ENCODE results near the gene UST.
"Not testable (repeated sequence)": the region's sequence is repeated elsewhere in the genome, so short reads cannot be mapped to it uniquely, and the experiment has no call there.

The UST gene

DNA sequence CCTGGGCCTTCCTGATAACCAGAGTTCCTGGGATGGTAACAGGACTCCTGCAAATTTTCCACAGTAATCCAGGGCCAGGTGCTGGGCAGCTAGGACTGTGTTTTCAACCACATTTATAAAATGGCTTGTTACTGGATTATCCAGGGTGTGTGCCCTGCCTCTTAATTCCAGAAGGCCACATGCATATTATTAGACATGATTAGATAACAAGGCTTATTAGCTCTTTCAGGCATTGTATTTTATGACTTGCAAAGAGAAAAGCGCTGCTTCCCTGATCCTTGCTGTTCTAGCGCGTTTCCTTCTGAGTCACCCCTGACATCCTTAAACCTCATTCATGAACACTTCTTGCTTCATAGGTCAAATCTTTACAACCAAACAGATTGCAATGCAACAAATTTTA is 208.6 kb downstream of the UST start:
- DNase-seq: no peak

DNA sequence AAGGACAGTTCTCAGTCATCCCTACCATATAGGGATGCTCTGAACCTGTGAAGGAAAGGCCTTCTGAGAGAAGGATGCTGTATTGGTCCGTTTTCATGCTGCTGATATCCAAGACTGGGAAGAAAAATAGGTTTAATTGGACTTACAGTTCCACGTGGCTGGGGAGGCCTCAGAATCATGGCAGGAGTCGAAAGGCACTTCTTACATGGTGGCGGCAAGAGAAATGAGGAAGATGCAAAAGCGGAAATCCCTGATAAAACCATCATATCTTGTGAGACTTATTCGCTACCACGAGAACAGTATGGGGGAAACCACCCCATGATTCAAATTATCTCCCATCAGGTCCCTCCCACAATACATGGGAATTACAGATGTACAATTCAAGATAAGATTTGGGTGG is 209.3 kb downstream of the UST start:
- not testable (repeated sequence) for DNase-seq

DNA sequence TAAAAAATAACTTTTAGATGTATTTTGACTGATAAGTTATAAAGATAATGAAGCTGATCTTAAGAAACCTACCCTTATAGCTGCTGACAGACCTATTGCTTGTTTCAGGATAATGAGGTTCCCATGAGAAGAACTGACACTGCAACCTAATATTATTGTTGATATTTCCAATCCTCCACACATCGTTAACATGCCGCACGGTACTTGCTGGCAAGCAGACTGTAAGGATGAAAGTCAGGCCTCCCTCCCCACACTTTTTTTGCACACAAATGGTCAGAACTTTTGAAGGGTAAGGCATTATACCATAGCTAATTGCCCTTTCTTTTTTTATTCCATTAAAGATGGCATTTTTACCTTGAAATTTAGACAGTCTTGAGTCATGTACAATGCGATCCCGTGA is 210.9 kb downstream of the UST start:
- DNase-seq: no peak

DNA sequence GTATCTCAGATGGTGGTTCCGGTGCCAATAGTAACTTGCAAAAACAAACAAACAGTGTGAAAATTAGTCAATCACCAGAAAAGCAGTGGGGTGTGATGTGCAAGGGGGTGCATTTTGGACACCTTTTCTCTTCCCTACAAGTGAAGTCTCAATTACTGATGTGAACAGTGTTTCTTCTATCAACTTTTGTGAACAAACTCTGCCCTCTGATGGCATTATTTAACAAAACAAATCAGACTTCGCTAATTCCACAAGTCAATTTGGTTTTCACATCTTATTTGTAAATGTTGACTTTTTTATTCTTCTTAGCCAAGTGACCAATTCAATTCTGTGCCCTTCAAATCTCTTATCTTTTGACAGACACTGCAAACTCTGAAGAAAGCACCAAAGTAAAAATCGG is 212.2 kb downstream of the UST start:
- DNase-seq: no peak

DNA sequence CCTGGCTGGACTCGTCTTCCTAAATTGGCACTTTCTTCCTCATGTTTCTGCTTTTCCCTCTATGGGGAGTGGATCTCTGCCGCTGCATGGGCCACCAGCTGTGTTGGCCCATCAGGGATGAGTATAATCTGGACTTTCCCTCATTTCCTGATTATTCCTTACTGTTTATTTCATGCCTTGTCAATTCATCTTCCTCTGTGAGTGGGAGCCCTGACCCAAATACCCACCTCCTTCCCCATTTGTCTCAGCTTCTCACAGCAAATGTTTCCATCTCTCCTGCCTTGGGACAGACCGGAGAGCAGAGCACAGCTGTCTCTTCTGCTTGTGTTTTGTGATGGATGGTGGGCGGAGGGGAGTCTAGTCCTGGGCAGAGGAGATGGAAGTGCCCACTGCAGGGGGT is 212.7 kb downstream of the UST start:
- DNase-seq: no peak

DNA sequence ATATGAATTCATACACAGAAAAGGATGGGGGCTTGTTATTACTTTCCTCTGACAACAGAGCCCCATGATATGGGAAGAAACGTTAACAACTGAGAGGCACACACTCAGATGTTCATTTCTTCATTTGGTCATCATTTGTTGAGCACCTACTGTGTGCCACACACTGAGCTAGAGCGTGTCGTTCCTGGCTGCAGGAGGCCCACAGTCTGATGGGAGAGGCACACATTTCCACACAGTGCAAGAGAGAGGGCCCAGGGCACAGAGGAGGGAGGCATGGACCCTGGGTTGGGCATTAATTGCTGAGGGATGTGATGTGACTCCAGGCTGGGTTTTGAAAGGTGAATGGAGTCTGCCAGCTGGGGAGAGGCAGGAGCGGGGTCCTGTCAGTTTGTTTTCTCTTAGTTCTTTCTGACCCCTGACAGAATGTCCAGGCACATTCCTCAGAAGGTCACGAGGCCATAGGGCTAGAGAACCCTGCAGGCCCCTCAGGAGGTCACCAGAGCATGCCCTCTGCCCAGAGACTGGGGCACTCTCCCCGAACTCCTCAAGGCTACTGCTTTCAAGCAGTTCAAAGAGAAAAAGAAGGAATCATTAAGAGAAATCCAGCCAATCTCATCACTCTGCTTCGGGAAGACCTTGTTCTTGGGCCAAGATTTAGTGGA is 216.2 kb downstream of the UST start:
- DNase-seq: no peak

DNA sequence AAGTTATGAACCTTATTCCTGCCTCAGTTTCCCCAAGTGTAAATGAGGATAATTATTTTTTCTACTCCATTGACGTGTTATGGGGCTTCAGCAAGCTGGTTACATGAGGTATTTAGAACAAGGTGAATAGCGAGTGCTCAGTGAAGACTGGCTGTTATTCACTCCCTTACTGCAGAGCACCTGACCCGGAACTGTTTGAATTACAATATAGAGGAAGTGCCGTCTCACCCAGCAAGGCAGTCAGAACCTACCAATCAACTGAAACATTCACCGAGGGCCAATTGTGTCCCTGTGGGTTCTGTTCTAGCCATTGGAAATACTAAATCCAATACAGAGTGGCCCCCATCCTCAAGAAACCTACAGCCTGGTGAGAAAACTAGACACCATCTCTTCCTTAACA is 216.9 kb downstream of the UST start:
- DNase-seq: no peak

DNA sequence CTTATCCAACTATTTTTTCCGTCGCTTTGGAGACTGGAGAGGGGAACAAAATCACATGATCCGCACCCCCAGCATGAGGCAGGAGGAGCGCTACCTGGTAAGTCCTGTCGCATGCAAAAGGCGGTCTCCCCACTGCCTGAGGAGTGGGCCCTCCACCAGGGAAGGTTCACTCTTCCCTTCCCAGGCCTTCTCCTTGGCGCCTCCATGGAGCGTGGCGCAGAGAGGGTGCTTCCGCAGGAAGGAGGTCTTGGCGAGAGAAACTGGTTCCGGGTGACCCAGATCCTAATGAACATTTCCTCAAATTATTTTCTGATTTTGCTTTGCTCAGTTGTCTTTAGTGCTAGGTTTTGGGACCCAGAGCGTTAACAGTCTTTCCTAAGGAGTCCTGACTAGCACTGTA is 217.6 kb downstream of the UST start:
- no peak for DNase-seq

DNA sequence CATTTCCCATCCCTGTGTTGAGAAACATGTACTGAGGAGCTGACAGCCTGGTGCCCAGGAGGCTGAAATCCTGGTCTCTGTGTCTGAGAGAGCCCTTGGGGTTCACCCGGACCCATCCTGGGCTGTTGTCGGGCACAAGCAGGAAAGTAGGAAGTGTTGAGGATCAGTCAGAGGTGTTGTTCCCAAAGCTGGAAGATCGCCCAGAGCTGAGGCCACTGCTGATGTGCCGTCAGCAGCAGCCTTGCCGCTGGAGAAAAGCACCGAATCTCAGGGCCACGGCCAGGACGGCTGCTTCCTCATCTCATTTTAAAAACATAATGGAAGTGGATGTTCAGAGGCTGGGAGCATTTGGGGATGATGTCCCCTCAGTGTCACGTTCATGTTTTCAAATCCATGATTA is 218.5 kb downstream of the UST start:
- DNase-seq: no peak

DNA sequence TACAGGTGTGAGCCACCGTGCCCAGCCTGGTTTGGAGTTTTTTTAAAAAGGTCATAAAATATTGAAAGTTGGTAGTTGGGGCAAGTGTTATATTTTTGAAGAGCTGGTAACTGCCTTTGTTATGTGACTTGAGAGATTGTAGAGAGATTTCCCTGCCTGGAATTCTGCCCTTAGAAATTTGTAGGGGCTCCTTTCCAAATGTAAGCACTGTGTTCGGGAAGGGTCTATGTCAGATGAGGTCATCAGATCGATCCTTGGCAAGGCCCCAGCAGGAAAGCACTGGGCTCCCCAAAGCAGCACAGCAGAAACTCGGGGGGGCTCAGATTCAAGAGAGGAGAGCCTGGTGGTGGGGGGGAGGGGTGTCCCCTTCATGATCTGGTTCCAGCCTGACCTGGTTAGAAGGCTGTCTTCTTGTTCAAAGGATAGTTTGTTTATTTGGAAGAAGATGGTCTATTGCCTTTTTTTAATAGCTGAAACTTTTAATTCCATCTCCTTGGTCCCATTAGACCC is 220.2 kb downstream of the UST start:
- DNase-seq: no peak

DNA sequence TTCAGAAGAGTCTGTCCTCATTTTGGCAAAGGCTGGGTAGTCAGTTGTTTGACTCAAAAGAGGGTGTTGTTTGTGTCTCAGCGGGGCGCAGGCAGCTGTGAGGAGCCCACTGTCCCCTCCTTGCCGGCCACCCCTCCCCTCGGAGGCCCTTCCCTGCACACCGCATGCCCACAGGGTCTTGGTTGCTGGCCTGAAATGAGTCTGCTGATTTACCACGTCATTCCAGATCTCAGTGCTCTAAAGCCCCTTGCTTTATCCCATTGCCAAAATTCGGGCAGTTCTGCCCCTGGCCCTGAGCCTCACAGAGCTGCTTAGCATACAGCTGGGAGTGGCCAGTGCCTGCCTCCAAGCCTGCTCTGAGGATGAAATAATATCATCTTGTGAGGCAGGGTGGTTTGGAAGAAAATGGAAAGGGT is 220.7 kb downstream of the UST start:
- peak; percentile 58 for DNase-seq

DNA sequence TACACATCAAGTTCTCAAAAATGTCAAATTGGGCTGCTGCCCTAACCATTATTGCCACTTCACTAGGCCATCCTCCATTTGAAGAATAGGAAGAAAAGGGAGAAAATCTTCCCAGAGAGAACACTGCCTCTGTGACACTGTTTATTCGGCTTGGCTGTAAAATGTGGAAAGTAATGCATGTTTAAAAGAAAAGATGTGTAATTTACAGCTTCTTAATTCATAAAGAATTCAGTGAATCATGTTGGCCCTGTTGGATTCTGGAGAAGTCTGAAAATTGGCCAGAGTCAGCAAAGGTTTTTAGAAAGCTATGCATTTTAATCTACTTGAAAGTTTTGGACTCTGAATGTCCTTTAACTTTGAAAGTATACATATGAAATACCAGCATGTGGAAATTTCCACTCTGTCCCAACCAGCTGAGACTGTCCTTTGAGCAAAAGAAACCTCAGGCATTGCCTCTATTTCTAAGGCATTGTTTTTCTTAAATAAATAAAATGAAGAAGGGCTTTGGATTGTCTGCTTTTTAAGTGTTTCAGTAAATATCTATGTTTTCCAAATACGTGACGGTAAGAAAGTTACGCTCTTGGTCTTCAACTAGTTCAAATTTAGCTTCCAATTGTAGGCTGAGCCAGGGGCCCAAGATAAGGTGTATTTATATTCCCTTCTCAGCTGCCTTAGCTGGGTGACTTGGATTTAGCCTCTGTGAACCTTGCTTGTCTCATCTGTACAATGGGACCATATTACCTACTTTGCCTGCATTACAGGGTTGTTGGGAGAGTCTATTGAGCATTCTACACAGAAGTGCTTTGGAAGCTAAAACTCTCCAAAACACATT is 222.2 kb downstream of the UST start:
- no peak for DNase-seq

DNA sequence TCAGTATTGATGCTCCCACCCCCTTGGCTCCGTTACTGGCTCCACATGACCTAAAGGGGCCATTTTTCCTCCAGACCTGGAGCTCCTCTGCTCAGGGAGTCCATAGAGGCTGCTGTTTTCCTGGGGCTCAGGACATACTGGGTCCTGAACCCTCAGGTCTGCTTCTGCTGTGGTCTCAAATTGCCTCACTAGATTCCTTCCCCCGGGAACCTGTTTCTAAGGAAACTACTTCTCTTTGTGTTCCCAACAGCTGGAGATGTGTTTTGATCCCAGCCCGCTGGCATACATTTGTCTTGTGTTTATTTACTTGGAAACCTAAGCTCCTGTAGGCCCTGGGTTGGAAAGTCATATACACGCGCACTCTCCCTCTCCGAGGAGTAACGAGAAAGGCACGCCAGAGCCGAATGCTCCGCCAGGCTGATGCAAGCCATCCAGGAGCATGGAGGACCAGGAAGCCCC is 222.8 kb downstream of the UST start:
- DNase-seq: peak; percentile 90

DNA sequence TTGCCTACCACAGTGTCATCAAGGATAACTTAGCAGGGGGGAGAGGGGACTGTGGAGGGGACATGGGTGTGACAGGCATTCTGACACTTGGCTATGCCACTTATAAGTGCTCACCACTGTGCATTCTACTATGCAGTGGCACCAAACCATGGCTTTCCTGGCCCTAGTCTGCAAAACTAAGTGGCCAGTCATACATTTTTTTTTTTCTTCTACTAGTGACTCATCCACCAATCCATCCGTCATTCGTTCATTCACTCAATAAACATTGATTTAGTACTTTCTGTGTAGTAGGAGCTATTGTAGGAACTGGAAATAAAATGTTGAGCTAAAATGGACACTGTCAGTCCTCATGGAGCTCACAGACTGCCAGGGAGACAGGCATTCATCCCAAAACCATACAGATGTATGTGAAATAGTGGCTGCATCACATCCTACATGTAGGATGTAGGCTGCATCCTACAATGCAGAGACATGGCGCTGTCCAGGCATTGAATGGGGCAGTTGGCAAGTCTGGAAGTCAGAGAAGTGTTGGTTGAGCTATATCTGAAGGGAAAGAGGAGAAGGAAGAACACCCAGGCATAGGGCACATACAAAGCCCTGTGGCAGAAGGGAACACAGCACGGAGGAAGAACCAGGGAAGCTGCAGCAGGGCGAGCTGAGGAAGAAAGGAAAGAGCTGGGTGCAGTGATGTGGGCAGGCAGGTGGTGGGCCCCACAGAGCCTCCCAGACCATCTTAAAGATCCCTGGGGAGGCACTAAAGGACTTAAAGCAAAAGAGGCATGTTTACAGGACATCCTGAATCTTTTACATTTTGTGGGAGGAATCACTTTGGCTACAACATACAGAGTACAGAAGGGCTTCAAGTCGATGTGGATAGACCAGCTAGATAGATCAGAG is 224.4 kb downstream of the UST start:
- no peak for DNase-seq

DNA sequence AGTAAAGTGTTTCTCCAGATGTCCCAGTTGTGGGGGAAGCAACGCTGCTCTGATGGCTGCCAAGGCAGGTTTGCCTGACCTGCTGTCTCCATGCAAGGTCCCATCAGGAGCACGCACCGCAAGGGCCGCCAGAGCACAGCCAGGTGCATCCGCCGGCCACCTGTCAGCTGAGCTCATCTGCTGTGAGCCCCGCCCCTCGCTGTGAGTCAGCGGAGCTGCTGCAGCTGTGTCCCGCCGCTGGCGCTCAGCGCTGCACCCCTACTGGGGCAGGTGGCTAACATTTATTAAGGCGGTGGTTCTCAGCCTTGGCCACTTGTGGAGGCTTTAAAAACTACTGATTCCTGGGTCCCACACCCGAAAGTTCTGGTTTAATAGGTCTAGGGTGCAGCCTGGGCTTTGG is 225.7 kb downstream of the UST start:
- DNase-seq: peak; percentile 92

DNA sequence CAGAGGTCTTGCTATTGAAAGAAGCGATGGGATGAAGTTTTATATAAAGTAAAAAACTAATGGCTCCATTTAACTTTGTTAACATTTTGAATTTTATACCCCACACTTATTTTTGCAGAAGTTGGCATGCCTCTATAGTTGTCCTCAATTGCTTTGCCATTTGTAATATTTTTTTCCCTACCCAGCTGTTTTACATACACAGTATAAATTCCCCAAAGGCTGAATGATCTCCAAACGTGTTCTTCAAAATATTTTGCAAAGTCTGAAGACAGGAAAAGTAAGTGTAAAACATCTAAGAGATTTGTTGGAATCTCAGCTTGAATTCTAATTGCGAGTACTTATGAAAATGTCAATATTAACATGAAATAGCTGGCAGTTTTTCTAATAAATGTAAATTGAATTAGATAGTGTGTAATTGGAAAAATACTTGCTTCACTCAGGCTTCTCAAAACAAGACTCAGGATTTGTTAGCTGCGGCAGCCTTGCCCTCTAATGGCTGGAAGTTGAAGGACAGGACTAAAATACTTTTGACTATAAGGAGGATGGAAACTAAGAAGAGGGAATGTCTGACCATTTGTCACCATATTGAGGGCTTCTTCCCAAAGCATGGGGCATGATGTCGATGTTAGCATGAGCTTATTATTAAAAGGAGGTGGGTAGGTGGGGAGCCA is 226.8 kb downstream of the UST start:
- DNase-seq: peak; percentile 48

DNA sequence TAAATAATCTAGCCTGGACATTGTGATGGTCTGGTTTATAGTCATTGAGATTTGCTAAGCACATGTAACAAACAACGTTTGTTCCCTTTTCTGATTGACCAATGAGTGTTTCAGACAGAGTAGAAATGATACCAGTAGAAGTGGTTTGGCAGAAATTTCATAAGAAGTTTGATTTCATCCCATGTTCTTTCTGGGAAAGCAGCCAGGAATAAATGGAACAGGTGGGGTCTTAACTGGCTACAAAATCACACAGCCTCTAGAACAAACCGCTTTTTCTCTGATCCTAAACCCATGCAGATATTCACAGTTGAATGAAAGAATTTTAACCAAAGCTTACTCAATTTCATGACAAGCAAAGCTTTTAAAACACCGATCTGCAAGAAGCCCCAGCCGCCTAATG is 227.5 kb downstream of the UST start:
- no peak for DNase-seq

DNA sequence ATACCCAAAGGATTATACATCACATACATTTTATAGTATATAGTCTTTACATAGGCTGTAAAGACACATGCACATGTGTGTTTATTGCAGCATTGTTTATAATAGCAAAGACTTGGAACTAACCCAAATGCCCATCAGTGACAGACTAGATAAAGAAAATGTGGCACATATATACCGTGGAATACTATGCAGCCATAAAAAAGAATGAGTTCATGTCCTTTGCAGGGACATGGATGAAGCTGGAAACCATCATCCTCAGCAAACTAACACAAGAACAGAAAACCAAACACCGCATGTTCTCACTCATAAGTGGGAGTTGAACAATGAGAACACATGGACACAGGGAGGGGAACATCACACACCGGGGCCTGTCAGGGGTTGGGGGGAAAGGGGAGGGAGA is 231.5 kb downstream of the UST start:
- DNase-seq: not testable (repeated sequence)

DNA sequence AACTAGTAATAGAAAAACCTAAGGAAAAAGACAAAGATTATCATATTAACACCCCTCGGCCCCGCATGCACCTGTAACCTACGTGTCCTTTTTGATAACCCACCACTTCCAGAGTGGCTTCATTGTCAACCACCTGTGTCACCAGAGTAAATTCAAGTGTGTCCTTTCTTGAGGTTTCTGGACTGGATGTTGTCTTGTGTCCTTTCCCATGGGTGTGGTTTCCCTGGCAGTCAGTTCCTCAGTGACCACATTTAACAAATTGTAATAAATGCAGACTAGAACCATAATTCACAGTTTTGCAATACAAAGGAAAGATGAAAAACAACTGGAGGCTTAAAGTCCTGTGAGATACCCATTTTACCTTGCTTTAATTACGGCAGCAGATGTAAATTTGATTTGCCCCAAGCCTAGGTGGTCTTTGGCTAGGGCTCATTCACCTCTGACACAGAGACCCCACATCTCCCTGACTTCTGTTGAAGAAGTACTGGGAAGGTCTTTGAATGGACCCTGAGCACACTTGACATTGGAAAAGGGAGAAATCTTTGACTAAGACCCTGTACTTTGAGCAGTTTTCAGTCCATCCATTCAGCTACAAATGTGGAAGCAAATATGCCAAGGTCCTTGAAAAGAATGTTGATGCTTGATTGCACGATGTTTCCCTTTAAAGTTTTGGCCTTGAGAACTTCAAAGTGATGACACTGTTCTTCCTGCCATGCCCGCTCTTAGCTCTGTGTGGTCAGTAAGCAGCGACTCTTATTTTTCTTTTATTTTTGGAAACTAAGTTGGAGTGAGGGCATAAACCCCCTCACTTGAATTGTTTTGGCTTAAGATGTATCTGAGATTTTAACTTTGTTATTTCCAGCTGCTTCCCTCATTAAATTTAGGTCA is 232.4 kb downstream of the UST start:
- DNase-seq: no peak

DNA sequence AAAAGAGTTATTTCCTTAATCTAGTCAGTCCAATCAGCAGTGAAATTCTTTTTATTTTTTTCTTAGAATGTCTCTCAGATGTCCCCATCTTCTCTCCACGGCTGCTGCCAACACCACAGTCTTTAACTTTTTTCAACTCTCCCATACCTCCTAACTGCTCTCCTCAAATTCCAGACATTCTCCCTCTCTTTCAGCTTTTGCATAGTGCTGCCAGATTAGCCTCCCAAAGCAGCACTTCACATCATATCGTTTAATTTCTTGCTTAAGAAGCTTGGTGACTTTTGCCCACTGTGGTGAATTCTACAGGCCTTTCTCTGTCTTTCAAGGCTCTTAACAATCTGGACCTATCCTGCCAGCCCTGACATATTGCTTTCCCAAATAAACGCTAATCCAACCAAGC is 233.4 kb downstream of the UST start:
- no peak for DNase-seq

DNA sequence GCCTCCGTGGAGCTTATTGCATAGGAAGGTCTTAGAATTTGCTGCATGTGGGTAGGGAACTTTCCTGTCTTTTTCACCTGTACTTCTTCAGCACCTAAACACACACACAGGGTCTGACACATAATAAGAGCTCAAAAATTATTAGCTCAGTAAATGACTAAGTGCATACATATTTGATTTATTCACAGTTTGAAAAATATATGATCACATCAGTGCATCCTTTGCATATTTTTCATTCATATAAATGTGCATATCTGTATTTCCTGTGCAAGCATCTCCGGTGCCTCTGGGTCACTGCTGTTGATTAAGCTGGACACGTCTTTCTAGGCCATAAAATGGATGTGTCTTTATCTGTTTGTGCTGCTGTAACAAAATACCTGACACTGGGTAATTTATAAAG is 234.7 kb downstream of the UST start:
- DNase-seq: no peak
